DMS114 treated with DMSO at 0.1 percent for 48 hours (cell line): ENCODE measurements around the gene LILRA2.
"Not testable (repeated sequence)": the region's sequence is repeated elsewhere in the genome, so short reads cannot be mapped to it uniquely, and the experiment has no call there.

ENCODE experiments used
- DNase-seq: peaks from one replicate; lab custom pipeline; 2025; ENCODE audit not compliant: unreplicated experiment; lab: John Stamatoyannopoulos, UW

Gene LILRA2

GRCh38 chr19:54608205-54608604 is 34.6 kb downstream of the LILRA2 start:
- DNase-seq = no peak

GRCh38 chr19:54608792-54609191 is 35.2 kb downstream of the LILRA2 start:
- DNase-seq = no peak

- DNase-seq = no peak
These were observed 35.8 kb downstream of the LILRA2 start for GRCh38 chr19:54609356-54609791.

- DNase-seq = no peak
These were observed 38.8 kb downstream of the LILRA2 start for GRCh38 chr19:54612428-54612827.

GRCh38 chr19:54614726-54615125 is 41.1 kb downstream of the LILRA2 start:
- no peak for DNase-seq

DNA sequence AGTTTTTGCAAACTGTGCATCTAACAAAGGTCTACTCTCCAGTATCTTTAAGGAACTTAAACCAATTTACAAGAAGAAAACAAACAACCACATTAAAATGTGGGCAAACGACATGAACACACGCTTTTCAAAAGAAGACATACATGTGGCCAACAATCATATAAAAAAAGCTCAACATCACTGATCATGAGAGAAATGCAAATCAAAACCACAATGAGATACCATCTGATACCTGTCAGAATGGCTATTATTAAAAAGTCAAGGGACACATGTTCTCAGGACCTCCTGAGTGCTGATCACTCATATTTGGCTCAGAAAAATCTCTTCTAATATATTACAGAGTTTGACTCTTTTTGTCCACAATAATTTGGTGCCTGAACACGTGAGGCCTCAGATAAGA is 42.5 kb downstream of the LILRA2 start:
- no peak for DNase-seq

DNA sequence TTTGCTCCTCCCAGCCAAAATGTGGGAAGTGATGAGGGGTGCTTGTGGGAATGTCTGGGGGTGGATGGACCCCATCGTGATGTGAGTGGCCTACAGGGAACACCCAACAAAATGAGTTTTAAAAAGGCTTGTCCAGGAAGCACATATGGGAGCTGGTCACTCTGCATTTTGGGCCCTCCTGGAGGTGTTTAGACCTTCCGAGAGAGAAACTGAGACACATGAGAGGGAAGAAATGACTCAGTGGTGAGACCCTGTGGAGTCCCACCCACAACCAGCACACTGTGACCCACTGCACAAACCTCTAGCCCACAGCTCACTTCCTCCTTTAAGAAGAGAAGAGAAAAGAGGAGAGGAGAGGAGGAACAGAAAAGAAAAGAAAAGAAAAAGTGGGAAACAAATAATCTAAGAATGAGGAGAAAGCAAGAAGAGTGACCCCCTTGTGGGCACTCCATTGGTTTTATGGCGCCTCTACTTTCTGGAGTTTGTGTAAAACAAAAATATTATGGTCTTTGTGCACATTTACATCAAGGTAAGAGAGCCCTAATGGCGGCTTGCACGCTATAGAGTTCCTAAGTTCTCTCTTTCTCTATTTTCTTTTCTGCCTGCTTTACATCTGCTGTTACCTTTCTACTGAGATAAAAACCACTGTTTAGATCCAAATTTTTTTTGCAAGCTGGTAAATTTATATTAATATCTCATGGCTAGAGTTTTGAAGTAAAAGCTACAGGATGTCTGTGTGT is 43.4 kb downstream of the LILRA2 start:
- DNase-seq = no peak

GRCh38 chr19:54620464-54620863 is 46.9 kb downstream of the LILRA2 start:
- DNase-seq = no peak

GRCh38 chr19:54622431-54622830 is 48.8 kb downstream of the LILRA2 start:
- no peak for DNase-seq

GRCh38 chr19:54624234-54624633 is 50.6 kb downstream of the LILRA2 start:
- DNase-seq = not testable (repeated sequence)

GRCh38 chr19:54624934-54625730 is 51.5 kb downstream of the LILRA2 start:
- DNase-seq = not testable (repeated sequence)

- DNase-seq = no peak
These were observed 53.2 kb downstream of the LILRA2 start for GRCh38 chr19:54626757-54627156.

DNA sequence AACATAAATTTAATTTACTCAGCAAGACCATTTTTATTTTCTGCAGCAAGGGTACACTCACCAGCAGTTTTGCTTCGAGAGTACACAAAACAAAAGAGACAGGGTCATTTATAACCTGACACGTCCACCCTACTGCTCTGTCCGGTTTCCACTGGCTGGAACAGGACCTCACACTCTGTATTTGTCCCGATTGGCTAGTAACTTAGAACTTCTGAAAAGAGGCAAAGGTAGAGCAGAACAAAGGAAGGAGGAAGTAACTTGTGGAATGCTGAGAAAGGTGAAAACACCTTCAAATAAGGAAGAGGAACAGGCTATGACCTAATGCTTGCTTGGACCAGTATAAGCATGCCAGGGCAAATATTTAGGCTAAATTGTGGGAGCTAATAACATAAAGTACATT is 54.3 kb downstream of the LILRA2 start:
- DNase-seq = not testable (repeated sequence)

DNA sequence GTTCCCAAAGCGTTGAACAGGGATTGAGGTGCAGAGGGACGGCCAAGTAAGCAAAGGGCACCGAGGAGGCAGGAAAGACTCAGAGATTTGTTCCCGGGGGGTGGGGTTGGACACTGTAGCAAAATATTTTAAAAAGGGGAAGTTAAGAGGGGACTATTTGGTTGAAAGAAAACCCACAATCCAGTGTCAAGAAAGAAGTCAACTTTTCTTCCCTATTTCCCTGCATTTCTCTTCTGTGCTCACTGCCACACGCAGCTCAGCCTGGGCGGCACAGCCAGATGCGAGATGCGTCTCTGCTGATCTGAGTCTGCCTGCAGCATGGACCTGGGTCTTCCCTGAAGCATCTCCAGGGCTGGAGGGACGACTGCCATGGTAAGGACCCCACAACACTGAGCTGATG is 56.7 kb downstream of the LILRA2 start, which contains the start of gene LILRB1:
Gene LILRB1 (plus strand): TSS at position 223 of the 400 bp plus-strand sequence. CDS start 590 bp downstream, outside the sequence.
- DNase-seq = not testable (repeated sequence)

DNA sequence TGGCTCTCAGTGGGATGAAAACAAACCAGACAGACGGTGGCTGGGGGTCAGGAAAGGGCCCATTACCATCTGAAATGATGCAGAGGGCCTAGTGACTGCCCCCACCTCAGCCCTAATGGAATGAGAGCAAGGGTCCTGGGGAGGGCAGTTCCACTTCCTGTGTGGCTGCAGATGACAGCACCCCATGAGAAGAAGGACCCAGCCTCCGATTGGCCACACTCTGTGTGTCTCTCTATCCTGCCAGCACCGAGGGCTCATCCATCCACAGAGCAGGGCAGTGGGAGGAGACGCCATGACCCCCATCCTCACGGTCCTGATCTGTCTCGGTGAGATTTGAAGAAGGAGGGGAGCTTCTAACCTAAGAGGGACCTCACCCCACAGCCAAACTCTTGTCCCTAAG is 57.2 kb downstream of the LILRA2 start:
- DNase-seq = no peak

DNA sequence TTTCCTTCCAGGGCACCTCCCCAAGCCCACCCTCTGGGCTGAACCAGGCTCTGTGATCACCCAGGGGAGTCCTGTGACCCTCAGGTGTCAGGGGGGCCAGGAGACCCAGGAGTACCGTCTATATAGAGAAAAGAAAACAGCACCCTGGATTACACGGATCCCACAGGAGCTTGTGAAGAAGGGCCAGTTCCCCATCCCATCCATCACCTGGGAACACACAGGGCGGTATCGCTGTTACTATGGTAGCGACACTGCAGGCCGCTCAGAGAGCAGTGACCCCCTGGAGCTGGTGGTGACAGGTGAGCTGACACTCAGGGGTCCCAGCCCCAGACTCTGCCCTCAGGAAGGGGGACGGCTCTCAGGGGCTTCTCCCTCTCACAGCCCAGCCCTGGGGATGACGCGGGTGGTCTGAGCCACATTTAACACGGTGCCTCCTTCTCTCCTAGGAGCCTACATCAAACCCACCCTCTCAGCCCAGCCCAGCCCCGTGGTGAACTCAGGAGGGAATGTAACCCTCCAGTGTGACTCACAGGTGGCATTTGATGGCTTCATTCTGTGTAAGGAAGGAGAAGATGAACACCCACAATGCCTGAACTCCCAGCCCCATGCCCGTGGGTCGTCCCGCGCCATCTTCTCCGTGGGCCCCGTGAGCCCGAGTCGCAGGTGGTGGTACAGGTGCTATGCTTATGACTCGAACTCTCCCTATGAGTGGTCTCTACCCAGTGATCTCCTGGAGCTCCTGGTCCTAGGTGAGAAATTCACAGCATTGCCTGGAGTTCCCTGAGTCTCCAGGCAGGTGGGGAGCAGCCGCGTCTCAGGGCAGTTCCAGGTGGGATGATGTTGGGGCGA is 58.1 kb downstream of the LILRA2 start:
- not testable (repeated sequence) for DNase-seq

- not testable (repeated sequence) for DNase-seq
These were observed 58.9 kb downstream of the LILRA2 start for GRCh38 chr19:54632517-54632916.

DNA sequence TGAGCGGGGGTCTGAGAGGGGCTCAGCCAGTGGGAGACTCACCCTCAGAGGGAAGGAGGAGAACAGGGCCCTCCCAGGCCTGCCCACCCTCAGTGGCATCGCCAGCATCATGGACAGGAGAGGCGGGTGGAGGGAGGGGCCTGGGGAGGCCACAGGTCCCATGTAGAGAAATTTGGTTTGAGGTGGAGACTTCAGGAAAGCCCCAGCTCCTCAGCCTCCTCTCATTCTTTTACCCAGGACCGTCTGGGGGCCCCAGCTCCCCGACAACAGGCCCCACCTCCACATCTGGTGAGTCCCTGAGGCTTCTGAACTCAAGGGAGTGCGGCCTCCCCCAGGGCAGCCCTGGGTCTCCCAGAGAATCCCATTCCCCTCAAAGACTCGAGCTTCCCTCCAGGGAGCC is 59.8 kb downstream of the LILRA2 start:
- no peak for DNase-seq

DNA sequence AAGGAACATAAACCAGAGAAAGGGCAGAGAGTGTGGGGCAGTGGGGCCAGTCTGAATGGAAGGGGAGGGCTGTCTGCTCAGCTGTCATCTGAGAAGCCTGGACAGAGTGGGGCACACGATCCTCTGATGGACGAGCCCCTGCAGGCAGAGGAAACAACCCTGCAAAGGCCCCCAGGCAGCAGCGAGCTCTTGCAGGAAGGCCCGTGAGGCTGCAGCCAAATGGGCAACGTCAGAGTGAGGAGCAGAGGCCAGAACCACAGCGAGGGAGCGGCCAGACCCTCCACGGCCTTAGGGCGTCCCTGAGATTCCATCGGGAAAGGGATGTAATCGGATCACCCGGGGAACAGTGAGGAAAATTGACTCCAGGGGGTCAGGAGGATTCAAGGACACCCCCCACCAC is 62.5 kb downstream of the LILRA2 start:
- not testable (repeated sequence) for DNase-seq

- no peak for DNase-seq
These were observed 65.1 kb downstream of the LILRA2 start for GRCh38 chr19:54638683-54639082.
